GM19193 (cell line): Measurements from ENCODE around the gene SDCCAG8.

Experiments used
- POLR2A ChIP-seq: IDR thresholded peaks from 4 replicates; pipeline ENCODE4 v1.6.1; 2011; ENCODE audit not compliant: insufficient read depth, insufficient read length; ENCODE audit errors: extremely low read depth

The SDCCAG8 gene

DNA sequence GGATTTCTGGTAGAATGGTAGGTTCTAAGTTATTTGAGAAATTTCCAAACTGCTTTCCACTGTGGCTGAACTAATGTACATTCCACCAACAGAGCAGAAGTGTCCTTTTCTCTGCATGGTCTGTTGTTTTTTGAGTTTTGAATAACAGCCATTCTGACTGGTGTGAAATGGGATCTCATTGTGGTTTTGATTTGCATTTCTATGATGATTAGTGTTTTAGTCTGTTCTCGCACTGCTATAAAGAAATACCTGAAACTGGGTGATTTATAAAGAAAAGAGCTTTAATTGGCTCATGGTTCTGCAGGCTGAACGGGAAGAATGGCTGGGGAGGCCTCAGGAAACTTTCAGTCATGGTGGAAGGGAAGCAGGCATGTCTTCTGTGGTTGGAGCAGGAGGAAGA, 80.3 kb downstream of the SDCCAG8 start:
- TF ChIP-seq POLR2A: no peak

DNA sequence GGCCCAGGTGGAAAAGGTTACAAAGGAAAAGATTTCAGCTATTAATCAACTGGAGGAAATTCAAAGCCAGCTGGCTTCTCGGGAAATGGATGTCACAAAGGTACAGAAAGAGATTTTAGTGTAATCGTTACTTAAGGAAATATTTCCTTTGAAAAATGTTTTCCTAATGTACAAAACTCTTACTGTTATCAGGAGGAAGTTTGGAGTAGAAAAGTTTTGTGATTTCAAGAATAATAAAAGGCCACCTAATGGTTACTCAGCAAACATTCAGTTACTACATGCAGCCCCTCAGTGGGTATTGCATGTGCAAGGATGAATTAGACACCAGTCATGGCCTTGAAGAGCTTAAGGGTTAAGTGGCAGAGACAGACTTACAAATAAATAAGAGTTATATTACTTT, 85.2 kb downstream of the SDCCAG8 start:
- no peak for TF ChIP-seq POLR2A

GRCh38 chr1:243343970-243344937, 88.4 kb downstream of the SDCCAG8 start:
- TF ChIP-seq POLR2A: no peak

GRCh38 chr1:243345205-243345604, 89.4 kb downstream of the SDCCAG8 start:
- TF ChIP-seq POLR2A: no peak

- TF ChIP-seq POLR2A: no peak
Observed at GRCh38 chr1:243346016-243346415, 90.2 kb downstream of the SDCCAG8 start.

DNA sequence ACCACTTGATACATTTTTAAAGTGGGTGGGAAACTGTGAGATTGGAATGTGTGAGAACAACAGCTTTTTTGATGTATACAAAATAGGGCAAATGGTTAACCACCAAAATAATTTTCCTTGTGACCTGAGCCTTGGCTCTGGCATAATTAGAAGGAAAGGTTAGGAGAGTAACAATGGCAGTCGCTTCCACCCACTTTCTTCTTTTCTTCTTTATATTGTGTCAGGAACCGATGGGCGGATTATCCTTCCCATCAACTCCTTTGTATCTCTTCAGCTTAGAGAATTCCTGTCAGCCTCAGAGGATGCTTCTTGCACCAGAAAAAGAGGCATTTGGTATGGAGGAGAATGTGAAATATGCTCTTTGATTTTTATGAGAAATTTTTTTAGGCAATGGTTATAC, 90.6 kb downstream of the SDCCAG8 start:
- no peak for TF ChIP-seq POLR2A

GRCh38 chr1:243348331-243348730, 92.5 kb downstream of the SDCCAG8 start:
- TF ChIP-seq POLR2A: no peak

GRCh38 chr1:243349128-243349527, 93.3 kb downstream of the SDCCAG8 start:
- TF ChIP-seq POLR2A: no peak

DNA sequence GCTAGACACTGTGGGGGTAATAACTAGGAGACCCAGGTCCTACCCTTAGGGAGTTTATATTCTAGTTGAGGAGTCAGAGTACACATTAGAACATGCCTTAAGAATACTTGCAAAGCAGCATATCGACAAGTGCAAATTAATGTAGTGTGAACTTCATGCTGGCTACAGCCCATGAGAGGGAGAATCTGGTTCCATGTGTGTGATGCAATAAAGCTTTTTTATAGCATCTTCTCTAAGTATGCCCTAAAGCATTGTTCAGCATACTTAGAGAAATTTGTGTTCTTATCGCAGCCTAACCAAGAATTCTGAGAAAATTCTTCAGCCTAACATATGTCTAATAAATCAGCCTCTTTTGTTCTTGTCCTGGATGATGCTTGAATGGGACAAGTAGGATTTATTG, 95.5 kb downstream of the SDCCAG8 start:
- TF ChIP-seq POLR2A: no peak

DNA sequence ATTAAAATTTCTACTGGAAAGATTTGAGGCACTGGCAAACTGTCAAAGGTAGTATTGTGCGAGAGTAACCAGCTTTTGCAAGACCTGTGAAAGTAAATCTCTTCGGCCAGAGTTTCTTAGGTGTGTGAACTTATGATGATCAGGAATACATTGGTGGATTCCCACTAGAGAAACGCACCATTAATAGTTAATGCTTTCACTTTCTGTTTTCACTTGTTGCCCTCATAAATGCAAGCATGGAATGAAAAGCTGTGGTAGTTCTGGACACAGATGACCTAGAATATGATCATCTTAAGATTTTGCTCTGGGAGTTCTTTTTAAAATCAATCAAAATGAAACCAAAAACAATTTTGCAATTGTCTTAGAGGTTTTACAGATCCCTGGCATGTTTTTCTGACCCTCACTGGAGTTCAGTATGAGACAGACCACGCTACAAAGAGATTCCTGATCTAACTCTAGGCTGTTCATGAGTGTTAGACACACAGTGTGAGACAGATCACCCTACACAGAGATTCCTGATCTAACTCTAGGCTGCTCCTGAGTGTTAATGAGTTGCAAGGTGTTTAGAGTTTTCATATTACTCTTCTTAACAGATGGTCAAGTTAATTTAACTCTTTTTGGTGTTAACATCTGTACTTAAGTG, 98.8 kb downstream of the SDCCAG8 start:
- no peak for TF ChIP-seq POLR2A

DNA sequence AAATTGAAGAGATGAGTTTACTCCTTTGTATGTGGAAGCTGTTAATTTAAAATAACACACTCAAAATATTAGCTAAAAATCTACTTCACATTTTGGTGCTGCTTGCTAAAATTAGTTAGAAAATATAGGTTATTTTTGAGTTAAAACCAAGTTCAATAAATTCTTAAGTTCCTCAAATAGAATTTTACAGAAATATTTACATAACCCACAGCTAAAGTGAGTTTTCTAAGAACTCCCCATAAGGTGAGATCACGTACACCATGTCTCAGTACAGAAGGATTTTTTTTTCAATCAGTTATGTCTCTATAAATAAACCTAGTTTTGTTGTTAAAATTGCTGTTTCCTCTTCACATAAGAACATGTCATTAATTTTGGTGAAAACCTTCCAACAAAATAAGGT, 108.0 kb downstream of the SDCCAG8 start:
- no peak for TF ChIP-seq POLR2A

- no peak for TF ChIP-seq POLR2A
Observed at GRCh38 chr1:243364330-243364729, 108.5 kb downstream of the SDCCAG8 start.

- TF ChIP-seq POLR2A: no peak
Observed at GRCh38 chr1:243364866-243365265, 109.0 kb downstream of the SDCCAG8 start.

DNA sequence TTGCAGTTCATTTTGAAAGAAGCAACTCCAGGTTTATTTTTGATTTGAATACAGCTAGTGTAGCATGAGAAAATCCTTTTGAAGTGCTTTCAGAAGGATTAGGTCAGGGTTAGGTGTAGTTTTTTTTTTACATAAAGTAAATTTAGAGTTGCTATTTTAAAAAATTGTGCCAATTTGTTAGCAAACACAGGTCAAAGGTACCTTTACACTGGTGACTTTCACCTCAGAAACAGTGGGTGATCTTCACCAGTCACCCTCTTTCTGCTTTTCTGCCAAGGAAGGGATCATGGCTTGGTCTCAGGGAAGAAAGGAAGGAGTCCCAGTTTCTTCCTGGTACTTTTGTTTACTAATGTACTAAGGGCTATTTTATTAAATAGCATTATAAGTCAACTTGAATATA, 111.5 kb downstream of the SDCCAG8 start:
- no peak for TF ChIP-seq POLR2A

DNA sequence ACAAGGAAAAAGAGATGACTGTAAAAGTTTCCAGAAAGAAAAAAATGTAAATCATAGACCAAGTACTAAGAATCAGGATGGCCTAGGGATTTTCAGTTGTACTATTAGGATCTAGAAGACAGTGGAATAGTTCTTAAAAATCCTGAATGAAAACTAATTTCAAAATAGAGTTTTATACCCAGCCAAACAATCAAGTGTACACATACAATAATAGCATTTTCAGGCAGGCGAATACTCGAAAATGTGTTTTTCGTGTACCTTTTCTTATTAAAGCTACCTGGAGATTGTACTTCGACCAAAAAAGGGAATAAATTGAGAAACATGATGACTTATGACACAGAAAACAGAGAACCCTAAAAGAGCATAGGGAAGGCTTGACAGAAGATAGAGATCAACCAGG, 118.6 kb downstream of the SDCCAG8 start:
- no peak for TF ChIP-seq POLR2A

- no peak for TF ChIP-seq POLR2A
Observed at GRCh38 chr1:243375596-243375995, 119.8 kb downstream of the SDCCAG8 start.
